ENCODE data around the gene HES4. TPM values are rescaled to one million over a fixed set of nuclear protein-coding genes. Genes with fewer than 3 reads are reported as not detected.

Gene HES4
- total RNA-seq, 1 donor from 2014 or later = 7.3 TPM

- H3K9me3 ChIP-seq (ENCODE audit: control insufficient read depth in 3 of 3, low read length in 3 of 3) = no peaks in the 10 kb centered on the region
- no peak overlapping the region for H3K27ac ChIP-seq (ENCODE audit: low read depth, low read length)
- no peaks in the 10 kb centered on the region for H3K27me3 ChIP-seq (ENCODE audit: control insufficient read depth in 3 of 3, insufficient read depth in 3 of 3, low read length in 3 of 3)
- H3K9ac ChIP-seq (ENCODE audit: low read depth in 1 of 3, low read length in 3 of 3) = no peak overlapping the region
- H3K4me3 ChIP-seq (ENCODE audit: low read length in 3 of 3) = no peak overlapping the region
- H3K36me3 ChIP-seq (ENCODE audit: control insufficient read depth in 3 of 3, insufficient read depth in 3 of 3, low read length in 3 of 3) = peaks cover 85 to 94% (median 90%) of the 10 kb centered on the region in 3 donors
- peaks cover 2 to 11% (median 7%) of the 10 kb centered on the region in 3 donors for H3K4me1 ChIP-seq (ENCODE audit: control insufficient read depth in 3 of 3, insufficient read depth in 3 of 3, low read length in 3 of 3)
These were observed 47.3 kb downstream of the HES4 start for GRCh38 chr1:952603-953002.

DNA sequence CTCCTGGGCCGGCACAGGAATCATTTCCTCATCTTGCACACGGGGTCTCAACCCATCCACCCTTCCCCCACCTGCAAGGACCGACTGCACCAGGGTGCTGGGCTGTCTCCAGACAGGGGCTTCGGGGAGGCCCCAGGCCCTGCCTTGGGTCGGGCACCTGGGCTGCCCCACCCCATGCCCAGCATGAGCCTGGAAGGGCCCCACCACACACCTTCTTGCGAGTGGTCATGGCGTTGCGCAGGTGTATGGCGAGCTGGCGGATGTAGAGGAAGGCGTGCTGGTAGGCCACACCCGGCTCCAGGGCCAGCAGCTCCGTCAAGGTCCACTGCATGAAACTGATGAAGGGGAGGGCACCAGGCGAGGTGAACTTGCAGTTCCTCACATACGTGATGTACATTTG lies 47.7 kb downstream of the HES4 start:
- H3K27me3 ChIP-seq (ENCODE audit: control insufficient read depth in 3 of 3, insufficient read depth in 3 of 3, low read length in 3 of 3) = no peaks in the 10 kb centered on the region
- no peak overlapping the region for H3K27ac ChIP-seq (ENCODE audit: low read depth, low read length)
- peaks cover 89 to 97% (median 93%) of the 10 kb centered on the region in 3 donors for H3K36me3 ChIP-seq (ENCODE audit: control insufficient read depth in 3 of 3, insufficient read depth in 3 of 3, low read length in 3 of 3)
- H3K4me3 ChIP-seq (ENCODE audit: low read length in 3 of 3) = no peak overlapping the region
- no peaks in the 10 kb centered on the region for H3K9me3 ChIP-seq (ENCODE audit: control insufficient read depth in 3 of 3, low read length in 3 of 3)
- H3K4me1 ChIP-seq (ENCODE audit: control insufficient read depth in 3 of 3, insufficient read depth in 3 of 3, low read length in 3 of 3) = peaks cover 0 to 7% (median 3%) of the 10 kb centered on the region in 3 donors
- no peak overlapping the region for H3K9ac ChIP-seq (ENCODE audit: low read depth in 1 of 3, low read length in 3 of 3)

- Histone ChIP-seq H3K27me3 (ENCODE audit: control insufficient read depth in 3 of 3, insufficient read depth in 3 of 3, low read length in 3 of 3) (no peaks in the 10 kb centered on the region), H3K4me1 (ENCODE audit: control insufficient read depth in 3 of 3, insufficient read depth in 3 of 3, low read length in 3 of 3) (no peaks in the 10 kb centered on the region), H3K4me3 (ENCODE audit: low read length in 3 of 3) (no peak overlapping the region), H3K9ac (ENCODE audit: low read depth in 1 of 3, low read length in 3 of 3) (no peak overlapping the region), H3K9me3 (ENCODE audit: control insufficient read depth in 3 of 3, low read length in 3 of 3) (no peaks in the 10 kb centered on the region), H3K27ac (ENCODE audit: low read depth, low read length) (no peak overlapping the region), H3K36me3 (ENCODE audit: control insufficient read depth in 3 of 3, insufficient read depth in 3 of 3, low read length in 3 of 3) (peaks cover 89 to 95% (median 93%) of the 10 kb centered on the region in 3 donors)
These were observed 48.5 kb downstream of the HES4 start for GRCh38 chr1:951364-951763.

GRCh38 chr1:950881-951280 lies 49.0 kb downstream of the HES4 start:
- no peaks in the 10 kb centered on the region for H3K9me3 ChIP-seq (ENCODE audit: control insufficient read depth in 3 of 3, low read length in 3 of 3)
- H3K36me3 ChIP-seq (ENCODE audit: control insufficient read depth in 3 of 3, insufficient read depth in 3 of 3, low read length in 3 of 3) = peaks cover 89 to 94% (median 91%) of the 10 kb centered on the region in 3 donors
- no peaks in the 10 kb centered on the region for H3K27me3 ChIP-seq (ENCODE audit: control insufficient read depth in 3 of 3, insufficient read depth in 3 of 3, low read length in 3 of 3)
- no peak overlapping the region for H3K9ac ChIP-seq (ENCODE audit: low read depth in 1 of 3, low read length in 3 of 3)
- no peak overlapping the region for H3K4me3 ChIP-seq (ENCODE audit: low read length in 3 of 3)
- no peaks in the 10 kb centered on the region for H3K4me1 ChIP-seq (ENCODE audit: control insufficient read depth in 3 of 3, insufficient read depth in 3 of 3, low read length in 3 of 3)
- no peak overlapping the region for H3K27ac ChIP-seq (ENCODE audit: low read depth, low read length)

GRCh38 chr1:950268-950667 lies 49.6 kb downstream of the HES4 start:
- no peak overlapping the region for H3K9ac ChIP-seq (ENCODE audit: low read depth in 1 of 3, low read length in 3 of 3)
- H3K9me3 ChIP-seq (ENCODE audit: control insufficient read depth in 3 of 3, low read length in 3 of 3) = no peaks in the 10 kb centered on the region
- H3K27ac ChIP-seq (ENCODE audit: low read depth, low read length) = no peak overlapping the region
- H3K4me3 ChIP-seq (ENCODE audit: low read length in 3 of 3) = no peak overlapping the region
- H3K4me1 ChIP-seq (ENCODE audit: control insufficient read depth in 3 of 3, insufficient read depth in 3 of 3, low read length in 3 of 3) = no peaks in the 10 kb centered on the region
- H3K27me3 ChIP-seq (ENCODE audit: control insufficient read depth in 3 of 3, insufficient read depth in 3 of 3, low read length in 3 of 3) = no peaks in the 10 kb centered on the region
- H3K36me3 ChIP-seq (ENCODE audit: control insufficient read depth in 3 of 3, insufficient read depth in 3 of 3, low read length in 3 of 3) = peaks cover 88 to 94% (median 89%) of the 10 kb centered on the region in 3 donors

Small RNAs within 50 kb of the gene (small RNA-seq; reads per million reads assigned to genes)
- gene AL645608.3 = not detected

Other genes starting within 250 kb of the HES4 start
- 3.7 TPM for gene SAMD11, start 76.2 kb downstream of the HES4 start, total RNA-seq
- gene NOC2L, start 40.8 kb downstream of the HES4 start, total RNA-seq = 47.0 TPM
- 1.0 TPM for gene KLHL17, start 39.5 kb downstream of the HES4 start, total RNA-seq
- not detected for gene PLEKHN1, start 33.6 kb downstream of the HES4 start, total RNA-seq
- gene PERM1, start 18.0 kb downstream of the HES4 start, total RNA-seq = 3.1 TPM
- 23.5 TPM for gene ISG15, start 13.4 kb upstream of the HES4 start, total RNA-seq
- 14.6 TPM for gene AGRN, start 20.0 kb upstream of the HES4 start, total RNA-seq
- not detected for gene RNF223, start 74.2 kb upstream of the HES4 start, total RNA-seq
- gene C1orf159, start 116.0 kb upstream of the HES4 start, total RNA-seq = 2.1 TPM
- gene TTLL10, start 173.8 kb upstream of the HES4 start, total RNA-seq = not detected
- 1.6 TPM for gene TNFRSF18, start 206.5 kb upstream of the HES4 start, total RNA-seq
- gene TNFRSF4, start 214.1 kb upstream of the HES4 start, total RNA-seq = 0.52 TPM
- 28.2 TPM for gene SDF4, start 231.9 kb upstream of the HES4 start, total RNA-seq
- gene B3GALT6, start 232.1 kb upstream of the HES4 start, total RNA-seq = 10.4 TPM
- 1.0 TPM for gene C1QTNF12, start 246.6 kb upstream of the HES4 start, total RNA-seq

Measured in skeletal muscle tissue (tissue), 5 donors.